ENCODE measurements around the gene GPR107.

GPR107 gene

GRCh38 chr9:130159915-130160670 is 106.4 kb downstream of the GPR107 start:
- no peak for DNase-seq (ENCODE audit: low read depth, low spot score)

GRCh38 chr9:130160862-130161470 is 107.3 kb downstream of the GPR107 start:
- DNase-seq (ENCODE audit: low read depth, low spot score): no peak

- DNase-seq (ENCODE audit: low read depth, low spot score): no peak
These were observed 111.9 kb downstream of the GPR107 start for GRCh38 chr9:130165579-130165978.

GRCh38 chr9:130166399-130166798 is 112.7 kb downstream of the GPR107 start:
- DNase-seq (ENCODE audit: low read depth, low spot score): no peak

- no peak for DNase-seq (ENCODE audit: low read depth, low spot score)
These were observed 114.2 kb downstream of the GPR107 start for GRCh38 chr9:130167927-130168326.

GRCh38 chr9:130171226-130172148 is 117.8 kb downstream of the GPR107 start:
- DNase-seq (ENCODE audit: low read depth, low spot score): no peak

GRCh38 chr9:130172161-130172857 is 118.6 kb downstream of the GPR107 start, which contains the start of gene NCS1:
Gene NCS1 (plus strand): TSS chr9:130172404. CDS start chr9:130172664, 260 bp downstream.
- no peak for DNase-seq (ENCODE audit: low read depth, low spot score)

- DNase-seq (ENCODE audit: low read depth, low spot score): no peak
These were observed 119.4 kb downstream of the GPR107 start for GRCh38 chr9:130172858-130173665.

GRCh38 chr9:130173666-130173983 is 119.9 kb downstream of the GPR107 start:
- no peak for DNase-seq (ENCODE audit: low read depth, low spot score)

- no peak for DNase-seq (ENCODE audit: low read depth, low spot score)
These were observed 120.3 kb downstream of the GPR107 start for GRCh38 chr9:130174025-130174424.

GRCh38 chr9:130174920-130175321 is 121.2 kb downstream of the GPR107 start:
- DNase-seq (ENCODE audit: low read depth, low spot score): no peak

- DNase-seq (ENCODE audit: low read depth, low spot score): no peak
These were observed 121.6 kb downstream of the GPR107 start for GRCh38 chr9:130175355-130175754.

- no peak for DNase-seq (ENCODE audit: low read depth, low spot score)
These were observed 123.1 kb downstream of the GPR107 start for GRCh38 chr9:130176760-130177159.

GRCh38 chr9:130177898-130178805 is 124.4 kb downstream of the GPR107 start:
- DNase-seq (ENCODE audit: low read depth, low spot score): no peak

GRCh38 chr9:130179331-130179907 is 125.7 kb downstream of the GPR107 start:
- DNase-seq (ENCODE audit: low read depth, low spot score): no peak

GRCh38 chr9:130180516-130180915 is 126.8 kb downstream of the GPR107 start:
- no peak for DNase-seq (ENCODE audit: low read depth, low spot score)

- DNase-seq (ENCODE audit: low read depth, low spot score): no peak
These were observed 128.1 kb downstream of the GPR107 start for GRCh38 chr9:130181678-130182380.

GRCh38 chr9:130182381-130182909 is 128.7 kb downstream of the GPR107 start:
- no peak for DNase-seq (ENCODE audit: low read depth, low spot score)

Measured in brain pericyte (primary cell).